Stimulated activated naive CD8-positive, alpha-beta T cell treated with anti-CD3 and anti-CD28 coated beads, Interleukin-15, Interleukin-2, amounts not matched to agents 100 U/mL and 50 U/mL, for 24 hours (primary cell): ENCODE results near the gene LIPC.

Experiments used
- ATAC-seq: fragments of 150-1000 bp; cut with Tn5 transposase; one replicate; pipeline ENCODE4 v1.10.0; 2021
- DNase-seq: peaks from one replicate; pipeline ENCODE4 v3.0.0; 2021

Gene LIPC

GRCh38 chr15:58406811-58407210 is 25.0 kb upstream of the LIPC start:
- no peak for DNase-seq
- ATAC-seq: no peak

GRCh38 chr15:58407236-58407775 is 24.5 kb upstream of the LIPC start:
- ATAC-seq: no peak
- DNase-seq: no peak

- ATAC-seq (no peak), DNase-seq (no peak)
Measured at GRCh38 chr15:58407778-58408177, 24.0 kb upstream of the LIPC start.

GRCh38 chr15:58409861-58410260 is 21.9 kb upstream of the LIPC start:
- ATAC-seq: no peak

GRCh38 chr15:58410353-58410752 is 21.4 kb upstream of the LIPC start:
- DNase-seq (peak; percentile 48), ATAC-seq (peak; percentile 91)

More at GRCh38 chr15:58409861-58410260, 21.9 kb upstream of the LIPC start:
- no peak for DNase-seq

GRCh38 chr15:58413253-58413652 is 18.5 kb upstream of the LIPC start:
- ATAC-seq: no peak
- no peak for DNase-seq

GRCh38 chr15:58415636-58416035 is 16.2 kb upstream of the LIPC start:
- DNase-seq (no peak), ATAC-seq (no peak)

GRCh38 chr15:58416963-58417362 is 14.8 kb upstream of the LIPC start:
- no peak for DNase-seq
- ATAC-seq: no peak

- no peak for ATAC-seq
- DNase-seq: no peak
Measured at GRCh38 chr15:58418135-58418534, 13.7 kb upstream of the LIPC start.

- ATAC-seq: no peak
- no peak for DNase-seq
Measured at GRCh38 chr15:58419803-58420524, 11.8 kb upstream of the LIPC start.

- ATAC-seq: peak; percentile 56
- DNase-seq: no peak
Measured at GRCh38 chr15:58420579-58421043, 11.2 kb upstream of the LIPC start.

GRCh38 chr15:58423205-58423604 is 8.6 kb upstream of the LIPC start:
- DNase-seq (no peak), ATAC-seq (no peak)

- DNase-seq (no peak), ATAC-seq (peak; percentile 56)
Measured at GRCh38 chr15:58423831-58424608, 7.8 kb upstream of the LIPC start.

GRCh38 chr15:58424722-58425121 is 7.1 kb upstream of the LIPC start:
- ATAC-seq (no peak), DNase-seq (no peak)

- ATAC-seq (no peak), DNase-seq (no peak)
Measured at GRCh38 chr15:58425185-58425584, 6.6 kb upstream of the LIPC start.

GRCh38 chr15:58425834-58426233 is 6.0 kb upstream of the LIPC start:
- ATAC-seq: no peak
- DNase-seq: no peak

GRCh38 chr15:58426501-58426900 is 5.3 kb upstream of the LIPC start:
- DNase-seq (no peak), ATAC-seq (no peak)

- no peak for DNase-seq
- no peak for ATAC-seq
Measured at GRCh38 chr15:58427987-58428386, 3.8 kb upstream of the LIPC start.

- DNase-seq: no peak
- ATAC-seq: no peak
Measured at GRCh38 chr15:58430224-58430787, 1.5 kb upstream of the LIPC start.

GRCh38 chr15:58432401-58432800 is 610 bp downstream of the LIPC start:
- no peak for ATAC-seq
- no peak for DNase-seq

- no peak for ATAC-seq
- DNase-seq: no peak
Measured at GRCh38 chr15:58433597-58434333, 2.0 kb downstream of the LIPC start.

- ATAC-seq (no peak), DNase-seq (no peak)
Measured at GRCh38 chr15:58434334-58434875, 2.6 kb downstream of the LIPC start.
